HL-60 (cell line): ENCODE data around the gene SLC4A3.

Experiments
- GABPA ChIP-seq: IDR thresholded peaks from 2 replicates; pipeline ENCODE4 v1.6.1; 2012; ENCODE audit warnings: low read depth
- POLR2AphosphoS5 ChIP-seq: IDR thresholded peaks from 2 replicates; pipeline ENCODE4 v1.6.1; 2012; ENCODE audit warnings: low read depth
- SPI1 ChIP-seq: IDR thresholded peaks from 2 replicates; pipeline ENCODE4 v1.6.1; 2012; ENCODE audit warnings: low read depth, mild to moderate bottlenecking, borderline replicate concordance
- TF ChIP-seq, protein P1 (sequence below): IDR thresholded peaks from one replicate; pipeline ENCODE4 v1.5.1; 2011; ENCODE audit warnings: low read length, control low read depth, inconsistent platforms; ENCODE audit not compliant: insufficient read depth
- TF ChIP-seq, protein P2 (sequence below): IDR thresholded peaks from 2 replicates; pipeline ENCODE4 v1.6.1; 2012; ENCODE audit warnings: low read depth; ENCODE audit not compliant: insufficient replicate concordance

DNA sequence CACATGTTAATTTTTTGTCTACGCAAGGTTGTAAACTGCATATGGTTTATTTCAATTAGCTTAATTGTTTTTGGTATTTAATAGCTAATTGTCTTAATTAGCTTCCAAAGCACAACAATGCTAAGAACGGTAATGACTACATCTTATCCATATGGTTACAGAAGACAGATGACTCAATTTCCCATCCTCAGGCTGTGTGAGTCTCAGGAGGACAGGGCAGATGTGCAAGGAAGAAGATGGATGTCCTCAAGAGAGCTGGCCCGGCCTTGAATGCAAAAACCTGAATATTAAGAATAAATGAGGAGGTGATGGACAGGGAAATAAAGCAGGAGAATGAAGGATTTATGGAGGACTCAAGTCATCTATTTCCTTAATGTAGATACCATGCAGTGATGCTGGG is 31.4 kb downstream of the SLC4A3 start:
- TF ChIP-seq, protein P1, sequence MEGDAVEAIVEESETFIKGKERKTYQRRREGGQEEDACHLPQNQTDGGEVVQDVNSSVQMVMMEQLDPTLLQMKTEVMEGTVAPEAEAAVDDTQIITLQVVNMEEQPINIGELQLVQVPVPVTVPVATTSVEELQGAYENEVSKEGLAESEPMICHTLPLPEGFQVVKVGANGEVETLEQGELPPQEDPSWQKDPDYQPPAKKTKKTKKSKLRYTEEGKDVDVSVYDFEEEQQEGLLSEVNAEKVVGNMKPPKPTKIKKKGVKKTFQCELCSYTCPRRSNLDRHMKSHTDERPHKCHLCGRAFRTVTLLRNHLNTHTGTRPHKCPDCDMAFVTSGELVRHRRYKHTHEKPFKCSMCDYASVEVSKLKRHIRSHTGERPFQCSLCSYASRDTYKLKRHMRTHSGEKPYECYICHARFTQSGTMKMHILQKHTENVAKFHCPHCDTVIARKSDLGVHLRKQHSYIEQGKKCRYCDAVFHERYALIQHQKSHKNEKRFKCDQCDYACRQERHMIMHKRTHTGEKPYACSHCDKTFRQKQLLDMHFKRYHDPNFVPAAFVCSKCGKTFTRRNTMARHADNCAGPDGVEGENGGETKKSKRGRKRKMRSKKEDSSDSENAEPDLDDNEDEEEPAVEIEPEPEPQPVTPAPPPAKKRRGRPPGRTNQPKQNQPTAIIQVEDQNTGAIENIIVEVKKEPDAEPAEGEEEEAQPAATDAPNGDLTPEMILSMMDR: no peak
- TF ChIP-seq POLR2AphosphoS5 (no peak), GABPA (no peak), SPI1 (no peak)
- TF ChIP-seq, protein P2, sequence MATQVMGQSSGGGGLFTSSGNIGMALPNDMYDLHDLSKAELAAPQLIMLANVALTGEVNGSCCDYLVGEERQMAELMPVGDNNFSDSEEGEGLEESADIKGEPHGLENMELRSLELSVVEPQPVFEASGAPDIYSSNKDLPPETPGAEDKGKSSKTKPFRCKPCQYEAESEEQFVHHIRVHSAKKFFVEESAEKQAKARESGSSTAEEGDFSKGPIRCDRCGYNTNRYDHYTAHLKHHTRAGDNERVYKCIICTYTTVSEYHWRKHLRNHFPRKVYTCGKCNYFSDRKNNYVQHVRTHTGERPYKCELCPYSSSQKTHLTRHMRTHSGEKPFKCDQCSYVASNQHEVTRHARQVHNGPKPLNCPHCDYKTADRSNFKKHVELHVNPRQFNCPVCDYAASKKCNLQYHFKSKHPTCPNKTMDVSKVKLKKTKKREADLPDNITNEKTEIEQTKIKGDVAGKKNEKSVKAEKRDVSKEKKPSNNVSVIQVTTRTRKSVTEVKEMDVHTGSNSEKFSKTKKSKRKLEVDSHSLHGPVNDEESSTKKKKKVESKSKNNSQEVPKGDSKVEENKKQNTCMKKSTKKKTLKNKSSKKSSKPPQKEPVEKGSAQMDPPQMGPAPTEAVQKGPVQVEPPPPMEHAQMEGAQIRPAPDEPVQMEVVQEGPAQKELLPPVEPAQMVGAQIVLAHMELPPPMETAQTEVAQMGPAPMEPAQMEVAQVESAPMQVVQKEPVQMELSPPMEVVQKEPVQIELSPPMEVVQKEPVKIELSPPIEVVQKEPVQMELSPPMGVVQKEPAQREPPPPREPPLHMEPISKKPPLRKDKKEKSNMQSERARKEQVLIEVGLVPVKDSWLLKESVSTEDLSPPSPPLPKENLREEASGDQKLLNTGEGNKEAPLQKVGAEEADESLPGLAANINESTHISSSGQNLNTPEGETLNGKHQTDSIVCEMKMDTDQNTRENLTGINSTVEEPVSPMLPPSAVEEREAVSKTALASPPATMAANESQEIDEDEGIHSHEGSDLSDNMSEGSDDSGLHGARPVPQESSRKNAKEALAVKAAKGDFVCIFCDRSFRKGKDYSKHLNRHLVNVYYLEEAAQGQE: no peak
